Measurements from ENCODE around the gene BPTF.
A peak's percentile ranks its signal among the peaks of the same experiment; 100 is the strongest.
"Not testable (repeated sequence)": the region's sequence is repeated elsewhere in the genome, so short reads cannot be mapped to it uniquely, and the experiment has no call there.

BPTF gene

GRCh38 chr17:67833134-67833533, 7.8 kb downstream of the BPTF start:
- no peak for DNase-seq (ENCODE audit: low read depth)

GRCh38 chr17:67833946-67834631, 8.8 kb downstream of the BPTF start:
- peak; percentile 11 for DNase-seq (ENCODE audit: low read depth)

- DNase-seq (ENCODE audit: low read depth): no peak
Observed at GRCh38 chr17:67834634-67835033, 9.3 kb downstream of the BPTF start.

GRCh38 chr17:67836205-67836987, 11.1 kb downstream of the BPTF start:
- DNase-seq (ENCODE audit: low read depth): peak; percentile 51

GRCh38 chr17:67837965-67838364, 12.7 kb downstream of the BPTF start:
- DNase-seq (ENCODE audit: low read depth): no peak

- no peak for DNase-seq (ENCODE audit: low read depth)
Observed at GRCh38 chr17:67838538-67838937, 13.2 kb downstream of the BPTF start.

GRCh38 chr17:67841992-67842391, 16.7 kb downstream of the BPTF start:
- DNase-seq (ENCODE audit: low read depth): no peak

GRCh38 chr17:67842648-67843047, 17.3 kb downstream of the BPTF start:
- DNase-seq (ENCODE audit: low read depth): no peak

- no peak for DNase-seq (ENCODE audit: low read depth)
Observed at GRCh38 chr17:67845374-67845773, 20.1 kb downstream of the BPTF start.

- DNase-seq (ENCODE audit: low read depth): not testable (repeated sequence)
Observed at GRCh38 chr17:67848189-67848588, 22.9 kb downstream of the BPTF start.

GRCh38 chr17:67848846-67849245, 23.5 kb downstream of the BPTF start:
- not testable (repeated sequence) for DNase-seq (ENCODE audit: low read depth)

- DNase-seq (ENCODE audit: low read depth): no peak
Observed at GRCh38 chr17:67850991-67851631, 25.8 kb downstream of the BPTF start.

GRCh38 chr17:67853703-67854102, 28.4 kb downstream of the BPTF start:
- DNase-seq (ENCODE audit: low read depth): no peak

- DNase-seq (ENCODE audit: low read depth): no peak
Observed at GRCh38 chr17:67854378-67854777, 29.1 kb downstream of the BPTF start.

- DNase-seq (ENCODE audit: low read depth): no peak
Observed at GRCh38 chr17:67855504-67856324, 30.4 kb downstream of the BPTF start.

- DNase-seq (ENCODE audit: low read depth): not testable (repeated sequence)
Observed at GRCh38 chr17:67856402-67856801, 31.1 kb downstream of the BPTF start.

- DNase-seq (ENCODE audit: low read depth): no peak
Observed at GRCh38 chr17:67862614-67863217, 37.4 kb downstream of the BPTF start.

- no peak for DNase-seq (ENCODE audit: low read depth)
Observed at GRCh38 chr17:67863624-67864247, 38.4 kb downstream of the BPTF start.

- DNase-seq (ENCODE audit: low read depth): no peak
Observed at GRCh38 chr17:67865438-67865837, 40.1 kb downstream of the BPTF start.

GRCh38 chr17:67867591-67867990, 42.3 kb downstream of the BPTF start:
- DNase-seq (ENCODE audit: low read depth): no peak

- DNase-seq (ENCODE audit: low read depth): no peak
Observed at GRCh38 chr17:67868176-67868575, 42.9 kb downstream of the BPTF start.

All from amniotic epithelial cell (primary cell).